ENCODE data around the gene CHRNA4.

- TF ChIP-seq CTCF (IDR thresholded peaks at IDR 0.05): no peak
- TF ChIP-seq POLR2A (IDR thresholded peaks at IDR 0.05): no peak
Measured at GRCh38 chr20:63327231-63327745, 33.9 kb downstream of the CHRNA4 start.
